ENCODE measurements around the gene TBC1D8. TPM values are rescaled to one million over a fixed set of nuclear protein-coding genes. Genes with fewer than 3 reads are reported as not detected.

Gene TBC1D8
- polyA plus RNA-seq, 3 donors, result 16.1 to 78.0 (median 22.4) TPM

GRCh38 chr2:101064868-101065549, 86.2 kb downstream of the TBC1D8 start:
- no peak overlapping the region for H3K4me3 ChIP-seq (replicated peaks in 1 of 3; ENCODE audit: low read depth in 2 of 3, low read length in 3 of 3)
- peaks cover 0 to 2% (median 0%) of the 10 kb centered on the region in 7 donors for H3K9me3 Mint-ChIP-seq
- no peak for DNase-seq
- no peak overlapping the region for H3K4me3 Mint-ChIP-seq
- H3K79me2 ChIP-seq (ENCODE audit: insufficient read depth, low read length), result no peaks in the 10 kb centered on the region
- no peaks in the 10 kb centered on the region for H3K4me1 ChIP-seq (ENCODE audit: control insufficient read depth in 1 of 2, insufficient read depth in 2 of 2, low read length in 2 of 2)
- H4K20me1 ChIP-seq (ENCODE audit: insufficient read depth, low read length), result peaks cover 87% of the 10 kb centered on the region
- peaks cover 5% of the 10 kb centered on the region for H3K4me1 Mint-ChIP-seq
- H3K27ac ChIP-seq (ENCODE audit: low read depth in 1 of 2, low read length in 2 of 2), result no peak overlapping the region
- no peaks in the 10 kb centered on the region for H3K36me3 ChIP-seq (replicated peaks in 1 of 2; ENCODE audit: control insufficient read depth in 1 of 2, insufficient read depth in 2 of 2, low read length in 2 of 2)
- no peak overlapping the region for H3K27ac Mint-ChIP-seq
- H3K36me3 Mint-ChIP-seq, result peaks cover 22 to 31% of the 10 kb centered on the region in 2 donors
- H2AFZ ChIP-seq (ENCODE audit: insufficient read depth, low read depth, low read length, poor library complexity, severe bottlenecking), result no peak overlapping the region
- H3K9me3 ChIP-seq (replicated peaks in 1 of 2; ENCODE audit: control insufficient read depth in 1 of 2, insufficient read depth in 1 of 2, low read length in 2 of 2), result no peaks in the 10 kb centered on the region
- no peak overlapping the region for H3K4me2 ChIP-seq (replicated peaks; ENCODE audit: extremely low read depth, low read length, poor library complexity, severe bottlenecking)
- WGBS (ENCODE audit: insufficient coverage), result 100% methylated on average over 2 of the region's 4 CpGs
- H3K27me3 Mint-ChIP-seq (ENCODE audit: low read depth in 3 of 3), result peaks cover 0 to 2% (median 0%) of the 10 kb centered on the region in 3 donors
- no peak overlapping the region for H3K9ac ChIP-seq (ENCODE audit: insufficient read depth, low read length, poor library complexity, severe bottlenecking)
- no peak for TF ChIP-seq CTCF (IDR thresholded peaks at IDR 0.05)
- no peaks in the 10 kb centered on the region for H3K27me3 ChIP-seq (ENCODE audit: control insufficient read depth in 2 of 2, insufficient read depth in 2 of 2, low read length in 2 of 2)
- intact Hi-C loops (cut with micrococcal nuclease), result no loop called here

- Mint-ChIP-seq H3K9me3 (peaks cover 0 to 2% (median 0%) of the 10 kb centered on the region in 7 donors), H3K4me1 (peaks cover 5% of the 10 kb centered on the region), H3K27ac (no peak overlapping the region), H3K4me3 (no peak overlapping the region), H3K27me3 (ENCODE audit: low read depth in 3 of 3) (peaks cover 0 to 2% (median 2%) of the 10 kb centered on the region in 3 donors), H3K36me3 (peaks cover 24 to 32% of the 10 kb centered on the region in 2 donors)
- Histone ChIP-seq H3K27ac (ENCODE audit: low read depth in 1 of 2, low read length in 2 of 2) (no peak overlapping the region), H3K4me1 (ENCODE audit: control insufficient read depth in 1 of 2, insufficient read depth in 2 of 2, low read length in 2 of 2) (no peaks in the 10 kb centered on the region), H3K36me3 (replicated peaks in 1 of 2; ENCODE audit: control insufficient read depth in 1 of 2, insufficient read depth in 2 of 2, low read length in 2 of 2) (peaks cover 0 to 1% of the 10 kb centered on the region in 2 donors), H3K79me2 (ENCODE audit: insufficient read depth, low read length) (no peaks in the 10 kb centered on the region), H2AFZ (ENCODE audit: insufficient read depth, low read depth, low read length, poor library complexity, severe bottlenecking) (no peak overlapping the region), H3K4me3 (replicated peaks in 1 of 3; ENCODE audit: low read depth in 2 of 3, low read length in 3 of 3) (no peak overlapping the region), H4K20me1 (ENCODE audit: insufficient read depth, low read length) (peaks cover 90% of the 10 kb centered on the region), H3K4me2 (replicated peaks; ENCODE audit: extremely low read depth, low read length, poor library complexity, severe bottlenecking) (no peak overlapping the region), H3K9me3 (replicated peaks in 1 of 2; ENCODE audit: control insufficient read depth in 1 of 2, insufficient read depth in 1 of 2, low read length in 2 of 2) (no peaks in the 10 kb centered on the region), H3K27me3 (ENCODE audit: control insufficient read depth in 2 of 2, insufficient read depth in 2 of 2, low read length in 2 of 2) (no peaks in the 10 kb centered on the region), H3K9ac (ENCODE audit: insufficient read depth, low read length, poor library complexity, severe bottlenecking) (no peak overlapping the region)
- 80% methylated on average over 1 of the region's 3 CpGs for WGBS (ENCODE audit: insufficient coverage)
- TF ChIP-seq CTCF (IDR thresholded peaks at IDR 0.05), result no peak
- intact Hi-C loops (cut with micrococcal nuclease), result no loop called here
- DNase-seq, result no peak
These were observed 86.7 kb downstream of the TBC1D8 start for GRCh38 chr2:101064505-101064867.

Measured in CD14-positive monocyte (primary cell).